Measurements from ENCODE around the gene DUOX1.
"Not testable (repeated sequence)": the region's sequence is repeated elsewhere in the genome, so short reads cannot be mapped to it uniquely, and the experiment has no call there.

The DUOX1 gene

DNA sequence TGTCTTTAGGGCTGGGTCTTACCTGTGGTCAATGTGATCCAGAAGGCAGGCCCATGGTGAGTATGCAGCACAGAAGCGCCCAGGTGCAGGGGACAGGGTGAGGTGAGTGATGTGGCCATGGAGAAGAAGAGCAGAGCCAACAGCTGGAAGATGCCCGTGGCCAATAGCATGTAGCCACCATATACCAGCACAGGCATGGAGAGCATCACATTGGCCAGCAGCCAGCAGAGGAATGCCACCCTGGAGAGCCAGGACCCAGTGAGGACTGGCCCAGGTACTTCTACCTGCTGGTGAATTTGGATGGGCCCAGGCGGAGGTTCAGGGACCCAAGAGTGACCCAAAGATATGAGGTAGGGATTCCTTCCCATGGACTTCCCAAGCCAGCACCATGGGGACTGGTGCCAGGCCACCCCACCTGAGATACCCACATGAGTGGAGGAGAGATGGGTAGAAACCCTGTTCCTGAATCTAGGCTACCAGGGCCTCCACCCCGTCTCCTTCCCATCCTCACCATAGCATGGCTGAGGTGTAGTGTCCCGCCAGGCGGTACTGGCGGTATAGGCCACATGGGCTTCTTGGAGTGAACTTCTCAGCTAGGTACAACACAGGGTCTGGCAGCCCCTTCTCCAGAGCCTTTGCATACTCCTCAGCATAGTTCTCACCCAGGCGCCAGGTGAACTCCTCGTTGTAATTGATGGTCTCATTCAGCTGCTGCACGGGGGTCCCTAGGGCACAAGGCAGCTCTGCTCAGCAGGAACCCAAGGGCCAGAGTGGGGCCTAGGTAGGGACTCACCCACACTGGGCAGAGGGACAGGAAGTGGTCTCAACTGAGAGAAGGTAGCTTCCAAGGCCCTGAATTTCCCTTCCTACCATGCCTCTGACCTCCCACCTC lies 9.5 kb upstream of the DUOX1 start:
- no peak for DNase-seq (ENCODE audit: extremely low read depth in 1 of 2, low read depth in 1 of 2)

DNA sequence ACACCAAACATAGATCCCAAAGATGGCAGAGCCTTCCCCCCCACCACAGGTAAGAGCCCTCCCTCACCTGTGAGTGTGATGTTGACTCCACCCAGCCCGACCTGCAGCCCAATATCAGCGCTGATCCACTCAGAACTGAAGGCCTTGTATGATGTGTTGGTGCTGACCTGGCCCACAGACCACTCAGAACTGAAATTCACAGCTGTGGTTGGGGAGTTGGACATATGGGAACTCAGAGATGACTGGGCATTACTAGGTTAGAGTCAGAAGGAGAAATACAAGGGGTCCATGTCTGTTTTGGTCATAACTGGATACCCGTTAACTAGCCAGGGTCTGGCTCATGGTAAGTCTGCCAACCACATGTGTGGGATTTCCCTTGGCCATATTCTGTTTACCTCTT lies 8.8 kb upstream of the DUOX1 start:
- DNase-seq (ENCODE audit: extremely low read depth in 1 of 2, low read depth in 1 of 2), result no peak

DNA sequence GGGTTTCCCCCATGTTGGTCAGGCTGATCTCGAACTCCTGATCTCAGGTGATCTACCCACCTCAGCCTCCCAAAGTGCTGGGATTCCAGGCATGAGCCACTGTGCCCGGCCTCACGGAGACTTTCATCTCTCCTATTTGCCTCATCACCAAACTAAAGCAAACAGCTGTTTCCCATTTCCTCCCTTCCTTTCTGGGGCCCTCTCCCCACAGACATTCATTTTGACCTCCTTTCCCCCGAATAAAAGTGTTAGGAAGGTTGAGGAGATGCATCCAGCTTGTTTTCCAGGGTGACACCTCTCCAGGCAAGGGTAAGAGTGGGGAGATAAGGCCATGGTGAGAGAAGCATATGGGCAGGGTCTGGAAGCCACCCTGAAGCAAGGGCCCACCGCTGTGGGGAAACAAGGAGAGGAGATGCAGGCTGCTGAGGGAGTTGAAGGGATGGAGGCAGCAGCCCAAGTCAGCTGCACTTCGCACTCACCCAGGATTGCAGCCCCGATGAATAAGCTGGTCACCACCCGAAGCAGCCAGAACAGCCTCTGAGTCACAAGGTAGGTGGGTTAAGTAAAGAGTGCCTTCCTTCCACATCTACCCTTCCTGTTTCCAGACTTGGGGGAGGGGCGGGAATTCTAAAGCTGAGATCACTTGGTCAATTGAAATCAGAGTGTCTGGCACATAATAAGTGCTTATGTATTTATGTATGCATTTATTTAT lies 7.9 kb upstream of the DUOX1 start:
- no peak for DNase-seq (ENCODE audit: extremely low read depth in 1 of 2, low read depth in 1 of 2)

DNA sequence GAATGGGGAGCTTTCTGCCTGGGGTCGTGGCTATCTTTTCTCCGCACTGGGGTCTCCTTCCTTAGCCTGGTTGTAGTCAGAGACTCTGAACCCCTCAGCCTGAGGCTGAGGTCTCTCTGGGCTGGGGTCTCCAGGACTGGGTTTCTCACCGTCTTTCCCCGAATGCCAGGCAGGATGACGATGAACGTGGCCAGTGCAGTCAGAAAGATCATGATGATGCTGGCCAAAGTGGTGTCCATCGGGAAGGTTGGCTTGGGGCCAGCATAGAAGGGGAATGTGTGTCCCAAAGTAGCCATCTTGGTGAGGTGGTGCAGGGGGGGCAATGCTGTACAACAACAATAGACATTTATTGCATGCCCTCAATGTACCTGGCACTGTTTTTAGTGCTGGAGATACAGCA lies 7.1 kb upstream of the DUOX1 start:
- no peak for DNase-seq (ENCODE audit: extremely low read depth in 1 of 2, low read depth in 1 of 2)

DNA sequence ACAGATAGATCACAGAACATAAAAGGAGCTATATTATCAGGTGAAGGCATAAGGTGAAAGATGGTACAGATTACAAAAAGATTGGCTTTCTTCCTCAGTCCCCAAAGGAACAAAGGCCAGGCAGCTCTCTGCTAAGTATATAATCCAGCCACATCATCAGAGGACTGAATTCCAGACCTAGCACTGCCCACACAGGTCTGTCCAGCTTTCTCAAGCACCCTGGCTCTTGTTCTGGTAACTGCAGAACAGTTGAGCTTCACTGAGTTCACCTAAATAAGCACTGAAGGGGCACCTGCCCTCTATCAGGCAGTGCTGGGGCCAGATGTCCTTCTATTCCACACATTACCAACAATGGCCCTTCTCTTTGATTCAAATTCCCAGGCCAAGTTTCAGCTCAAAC lies 6.4 kb upstream of the DUOX1 start:
- DNase-seq (ENCODE audit: extremely low read depth in 1 of 2, low read depth in 1 of 2), result no peak

DNA sequence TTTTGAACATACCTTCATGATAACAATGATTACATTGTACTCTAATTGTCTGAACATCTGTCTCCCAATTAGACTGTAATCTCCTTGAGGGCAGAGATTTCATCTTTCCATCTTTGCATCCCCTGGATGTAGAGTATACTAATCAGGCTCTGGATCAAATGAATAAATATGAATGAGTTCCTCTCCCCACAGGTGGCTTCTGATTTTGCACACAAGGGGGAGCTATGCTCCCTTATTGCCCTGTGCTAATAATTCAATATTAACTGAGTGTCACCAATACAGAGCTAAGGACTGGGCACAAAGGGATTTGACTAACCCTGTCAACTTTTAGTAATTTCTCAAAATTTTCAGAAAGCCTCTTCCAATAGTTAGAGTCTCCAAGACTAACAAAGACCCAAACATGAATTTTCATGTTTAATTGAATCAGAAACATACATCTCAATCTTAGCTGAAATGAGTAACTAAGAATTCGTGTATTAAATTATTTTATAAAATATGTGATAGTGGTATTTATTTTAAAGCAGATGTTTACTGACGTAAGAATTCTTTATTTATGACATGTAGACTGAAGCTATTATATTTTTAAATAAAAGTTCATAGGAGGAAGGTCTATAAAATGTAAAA lies 3.1 kb upstream of the DUOX1 start:
- DNase-seq (ENCODE audit: extremely low read depth in 1 of 2, low read depth in 1 of 2), result no peak

DNA sequence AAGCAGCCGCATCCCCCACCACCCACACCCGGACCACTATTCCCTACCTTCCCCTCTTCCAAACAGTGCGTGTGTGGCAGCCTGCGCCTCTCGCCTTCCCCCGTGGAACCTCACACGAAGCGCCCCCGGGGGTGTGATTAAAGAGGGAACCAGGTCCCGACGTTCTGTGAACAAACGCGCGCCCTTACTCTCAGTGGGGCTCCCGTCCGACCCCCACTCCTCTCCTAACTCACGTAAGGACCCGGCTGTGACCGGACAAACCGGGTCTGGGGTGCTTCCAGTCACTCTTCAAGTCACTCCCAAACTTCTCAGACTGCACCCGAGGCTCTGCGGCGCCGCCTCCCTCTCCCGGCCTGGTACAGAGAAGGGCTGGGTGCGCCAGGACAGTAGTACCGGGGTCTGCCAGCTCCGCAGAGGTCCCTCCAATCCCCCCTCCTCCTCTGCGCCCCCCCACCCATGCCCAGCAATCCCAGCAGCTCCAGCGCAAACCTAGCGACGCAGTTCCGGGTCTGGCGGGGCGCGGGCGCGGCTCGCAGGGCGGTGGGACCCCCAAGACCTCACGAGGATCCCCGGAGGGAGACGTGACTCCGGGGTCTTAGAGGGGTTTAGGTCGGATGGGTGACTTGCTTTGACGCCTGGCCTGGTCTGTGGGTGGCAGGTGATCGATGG lies 689 bp upstream of the DUOX1 start:
- DNase-seq (ENCODE audit: extremely low read depth in 1 of 2, low read depth in 1 of 2), result no peak

DNA sequence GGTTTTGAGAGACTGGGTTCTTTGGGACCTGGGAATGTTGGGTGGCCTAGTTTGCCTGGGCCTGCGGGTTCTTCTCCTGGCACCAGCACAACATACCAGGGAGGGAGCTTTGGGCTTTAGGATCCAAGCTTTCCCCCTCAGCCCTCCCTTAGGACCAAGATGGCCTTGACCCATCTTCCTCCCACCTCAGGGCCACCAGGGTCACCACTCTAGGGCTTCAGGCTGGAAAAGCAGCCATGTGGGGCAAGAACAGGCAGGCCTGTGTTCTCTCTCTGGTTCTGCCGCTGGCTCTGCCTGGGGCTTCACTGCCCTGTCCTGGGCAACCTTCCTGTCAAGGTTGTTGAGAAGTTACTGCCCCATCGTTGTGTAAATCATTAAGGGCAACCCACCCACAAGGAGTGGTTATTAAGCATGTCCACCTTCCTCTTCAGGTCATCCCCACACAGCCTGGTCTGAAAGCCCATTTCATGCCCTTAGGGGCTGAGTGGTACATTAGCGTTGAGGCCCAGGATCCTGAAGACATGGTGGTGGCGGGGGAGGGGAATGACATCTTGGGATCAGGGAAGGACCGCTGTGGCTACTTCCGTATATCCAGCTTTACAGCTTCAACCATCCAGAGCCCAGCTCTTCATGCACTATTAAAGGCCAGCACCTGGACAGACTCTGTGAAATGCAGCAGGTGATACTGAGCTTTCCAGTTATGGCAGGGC lies 652 bp downstream of the DUOX1 start:
- DNase-seq (ENCODE audit: extremely low read depth in 1 of 2, low read depth in 1 of 2), result no peak

DNA sequence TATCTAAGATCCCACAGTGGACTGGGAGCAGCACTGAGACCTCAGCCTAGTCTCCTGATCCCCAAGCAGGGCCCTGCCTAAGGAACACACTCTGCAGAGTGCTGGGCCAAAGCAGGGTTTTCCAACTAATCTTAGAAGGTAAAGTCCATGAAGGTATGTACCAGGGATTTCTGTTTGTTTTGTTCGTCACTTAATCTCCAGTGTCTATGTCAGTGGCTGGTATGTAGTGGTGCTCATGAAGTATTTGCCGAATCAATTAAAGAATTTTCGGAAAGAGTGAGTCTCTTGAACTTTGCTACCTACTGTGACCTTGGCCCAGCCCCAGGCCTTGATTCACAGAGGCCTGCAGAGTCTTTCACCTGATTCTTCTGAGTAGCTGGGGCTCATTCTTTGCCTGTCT lies 1.7 kb downstream of the DUOX1 start:
- no peak for DNase-seq (ENCODE audit: extremely low read depth in 1 of 2, low read depth in 1 of 2)

DNA sequence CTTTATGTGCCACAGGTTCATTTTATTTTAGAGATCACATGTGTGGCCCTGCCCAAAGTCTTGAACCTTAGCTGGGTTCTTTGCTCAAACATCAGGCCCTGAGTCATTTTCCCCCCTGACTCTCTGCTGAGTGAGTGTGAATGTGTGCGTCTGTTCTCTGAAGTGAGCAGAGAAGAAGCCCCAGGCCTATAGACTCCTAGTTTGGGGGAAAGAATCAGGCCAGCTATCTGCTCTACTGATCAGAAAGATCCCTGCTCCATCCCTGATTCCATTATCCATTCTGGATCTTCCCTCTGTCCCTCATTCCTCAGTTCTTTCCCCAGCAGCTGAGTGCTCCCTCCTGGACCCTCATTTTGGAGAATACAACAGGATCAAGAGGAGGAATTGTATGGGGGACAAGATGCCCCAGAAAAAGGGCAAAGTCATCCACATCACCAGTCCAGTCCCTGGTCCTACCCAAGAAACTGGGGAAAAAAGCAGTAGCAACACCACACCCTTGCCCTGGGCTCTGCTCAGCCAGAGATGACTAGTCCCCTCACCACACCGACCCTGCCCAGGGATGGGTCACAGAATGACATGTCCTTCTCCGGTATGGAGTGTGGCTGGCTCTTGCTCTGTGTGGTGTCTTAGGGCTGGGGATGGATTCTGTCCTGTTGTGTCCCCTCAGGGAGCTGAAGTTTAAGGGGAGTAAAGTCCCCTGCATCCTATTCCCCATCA lies 3.2 kb downstream of the DUOX1 start:
- DNase-seq (ENCODE audit: extremely low read depth in 1 of 2, low read depth in 1 of 2), result no peak

DNA sequence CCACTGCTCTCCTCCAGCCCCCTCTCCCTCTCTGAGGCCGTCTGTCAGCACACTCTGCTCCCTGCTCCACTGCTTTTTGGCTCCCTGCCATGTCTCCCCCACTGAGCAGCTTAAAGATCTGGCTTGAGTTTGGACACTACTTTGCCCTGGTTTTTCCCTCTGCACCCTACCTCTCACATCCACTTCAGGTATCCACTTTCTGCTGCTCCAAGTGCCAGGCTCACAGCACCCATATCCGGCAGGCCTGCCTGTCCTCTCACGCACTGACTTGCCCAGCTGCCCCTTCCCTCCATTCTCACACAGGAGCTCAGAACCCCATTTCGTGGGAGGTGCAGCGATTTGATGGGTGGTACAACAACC lies 3.7 kb downstream of the DUOX1 start:
- no peak for DNase-seq (ENCODE audit: extremely low read depth in 1 of 2, low read depth in 1 of 2)

DNA sequence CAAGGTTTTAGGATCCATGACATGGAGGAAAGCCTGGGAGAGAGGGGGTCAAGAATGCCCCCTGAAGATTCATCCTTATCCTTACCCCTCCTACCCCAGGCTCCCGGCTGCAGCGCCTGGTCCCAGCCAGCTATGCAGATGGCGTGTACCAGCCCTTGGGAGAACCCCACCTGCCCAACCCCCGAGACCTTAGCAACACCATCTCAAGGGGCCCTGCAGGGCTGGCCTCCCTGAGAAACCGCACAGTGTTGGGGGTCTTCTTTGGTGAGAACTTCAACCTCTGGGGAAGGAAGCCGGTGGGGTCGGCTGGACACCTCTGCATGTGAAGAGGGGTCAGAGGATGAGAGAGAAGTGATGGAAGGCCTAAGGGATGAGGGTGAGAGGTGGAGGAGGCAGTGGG lies 4.3 kb downstream of the DUOX1 start:
- DNase-seq (ENCODE audit: extremely low read depth in 1 of 2, low read depth in 1 of 2), result no peak

DNA sequence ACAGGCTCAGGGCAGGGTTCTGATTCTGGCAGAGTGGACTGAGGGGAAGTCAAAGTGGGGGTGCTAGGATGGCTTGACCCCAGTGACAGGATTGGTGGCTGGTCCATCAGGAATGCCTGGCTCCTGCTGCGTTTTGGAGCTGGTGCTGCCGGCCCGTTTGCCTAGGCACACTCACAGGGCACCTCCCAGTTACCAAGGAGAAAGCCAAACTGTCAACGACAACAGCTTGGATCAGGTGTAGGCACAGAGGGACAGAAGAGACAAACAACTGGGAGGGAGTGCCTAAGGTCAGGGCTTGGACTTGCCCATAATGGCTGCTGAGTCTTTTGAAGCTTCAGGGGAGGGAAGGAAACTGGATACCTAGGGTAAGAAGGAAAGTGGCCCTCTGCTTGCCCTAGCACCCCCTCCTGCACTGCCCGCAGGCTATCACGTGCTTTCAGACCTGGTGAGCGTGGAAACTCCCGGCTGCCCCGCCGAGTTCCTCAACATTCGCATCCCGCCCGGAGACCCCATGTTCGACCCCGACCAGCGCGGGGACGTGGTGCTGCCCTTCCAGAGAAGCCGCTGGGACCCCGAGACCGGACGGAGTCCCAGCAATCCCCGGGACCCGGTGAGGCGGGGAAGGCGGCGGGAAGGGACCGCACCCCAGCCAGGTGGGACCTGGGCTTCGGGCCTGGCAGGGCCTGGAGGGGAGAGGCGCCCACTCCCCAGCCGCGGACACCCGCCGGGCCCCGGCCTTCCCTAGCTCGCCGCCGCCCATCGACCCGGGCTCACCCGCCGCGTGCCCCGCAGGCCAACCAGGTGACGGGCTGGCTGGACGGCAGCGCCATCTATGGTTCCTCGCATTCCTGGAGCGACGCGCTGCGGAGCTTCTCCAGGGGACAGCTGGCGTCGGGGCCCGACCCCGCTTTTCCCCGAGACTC lies 5.1 kb downstream of the DUOX1 start:
- DNase-seq (ENCODE audit: extremely low read depth in 1 of 2, low read depth in 1 of 2), result no peak

DNA sequence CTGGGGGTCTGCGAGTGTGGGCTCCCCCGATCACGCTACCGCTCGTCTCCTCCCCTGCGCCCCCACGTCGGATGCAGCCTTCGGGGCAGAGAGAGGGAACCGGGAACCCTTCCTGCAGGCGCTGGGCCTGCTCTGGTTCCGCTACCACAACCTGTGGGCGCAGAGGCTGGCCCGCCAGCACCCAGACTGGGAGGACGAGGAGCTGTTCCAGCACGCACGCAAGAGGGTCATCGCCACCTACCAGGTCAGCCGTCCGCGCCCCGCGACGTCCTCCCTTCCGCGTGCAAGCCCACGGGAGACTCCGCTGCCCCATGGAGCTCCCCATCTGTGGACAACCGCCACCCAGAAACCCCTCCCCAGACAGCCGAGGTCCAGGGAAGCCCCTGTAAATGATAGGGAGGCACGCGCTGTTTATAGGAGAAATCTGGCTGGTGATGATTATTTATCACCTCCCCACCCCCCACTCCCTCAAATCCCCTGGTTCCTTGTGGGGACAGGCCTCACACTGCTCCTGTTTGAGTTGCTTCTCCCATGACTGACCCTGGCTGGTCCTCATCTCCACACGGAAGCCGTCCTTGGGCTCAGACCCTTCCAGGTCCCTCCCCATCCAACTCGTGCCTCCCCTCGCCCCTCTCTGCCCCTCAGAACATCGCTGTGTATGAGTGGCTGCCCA lies 6.0 kb downstream of the DUOX1 start:
- not testable (repeated sequence) for DNase-seq (ENCODE audit: extremely low read depth in 1 of 2, low read depth in 1 of 2)

DNA sequence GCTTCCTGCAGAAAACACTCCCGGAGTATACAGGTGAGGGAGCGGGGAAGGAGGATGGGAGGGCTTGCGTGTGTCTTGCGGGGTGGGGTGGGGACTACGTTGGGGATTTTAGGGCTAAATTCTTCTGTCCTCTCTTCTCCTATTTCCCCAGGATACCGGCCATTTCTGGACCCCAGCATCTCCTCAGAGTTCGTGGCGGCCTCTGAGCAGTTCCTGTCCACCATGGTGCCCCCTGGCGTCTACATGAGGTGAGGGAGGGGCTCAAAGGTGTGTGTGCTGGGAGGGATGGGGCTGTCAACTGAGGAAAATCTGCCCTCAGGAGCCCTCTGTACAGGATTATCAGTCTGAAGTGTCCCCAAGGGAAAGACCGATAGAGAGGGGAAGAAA lies 6.6 kb downstream of the DUOX1 start:
- no peak for DNase-seq (ENCODE audit: extremely low read depth in 1 of 2, low read depth in 1 of 2)

DNA sequence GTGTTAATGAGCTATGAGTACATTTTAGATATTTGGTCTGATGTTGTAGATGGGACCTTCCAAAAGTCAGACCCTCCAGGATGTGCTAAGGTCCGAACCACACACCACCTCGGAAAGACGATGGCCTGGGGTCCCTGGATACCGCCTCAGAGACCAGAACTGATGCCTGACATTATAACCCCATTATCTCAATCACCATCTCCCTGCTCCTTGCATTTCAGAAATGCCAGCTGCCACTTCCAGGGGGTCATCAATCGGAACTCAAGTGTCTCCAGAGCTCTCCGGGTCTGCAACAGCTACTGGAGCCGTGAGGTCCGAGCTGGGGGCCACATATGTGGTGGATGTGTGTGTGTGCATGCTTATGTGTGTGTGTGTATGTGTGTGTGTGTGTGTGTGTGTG lies 7.9 kb downstream of the DUOX1 start:
- DNase-seq (ENCODE audit: extremely low read depth in 1 of 2, low read depth in 1 of 2), result no peak

DNA sequence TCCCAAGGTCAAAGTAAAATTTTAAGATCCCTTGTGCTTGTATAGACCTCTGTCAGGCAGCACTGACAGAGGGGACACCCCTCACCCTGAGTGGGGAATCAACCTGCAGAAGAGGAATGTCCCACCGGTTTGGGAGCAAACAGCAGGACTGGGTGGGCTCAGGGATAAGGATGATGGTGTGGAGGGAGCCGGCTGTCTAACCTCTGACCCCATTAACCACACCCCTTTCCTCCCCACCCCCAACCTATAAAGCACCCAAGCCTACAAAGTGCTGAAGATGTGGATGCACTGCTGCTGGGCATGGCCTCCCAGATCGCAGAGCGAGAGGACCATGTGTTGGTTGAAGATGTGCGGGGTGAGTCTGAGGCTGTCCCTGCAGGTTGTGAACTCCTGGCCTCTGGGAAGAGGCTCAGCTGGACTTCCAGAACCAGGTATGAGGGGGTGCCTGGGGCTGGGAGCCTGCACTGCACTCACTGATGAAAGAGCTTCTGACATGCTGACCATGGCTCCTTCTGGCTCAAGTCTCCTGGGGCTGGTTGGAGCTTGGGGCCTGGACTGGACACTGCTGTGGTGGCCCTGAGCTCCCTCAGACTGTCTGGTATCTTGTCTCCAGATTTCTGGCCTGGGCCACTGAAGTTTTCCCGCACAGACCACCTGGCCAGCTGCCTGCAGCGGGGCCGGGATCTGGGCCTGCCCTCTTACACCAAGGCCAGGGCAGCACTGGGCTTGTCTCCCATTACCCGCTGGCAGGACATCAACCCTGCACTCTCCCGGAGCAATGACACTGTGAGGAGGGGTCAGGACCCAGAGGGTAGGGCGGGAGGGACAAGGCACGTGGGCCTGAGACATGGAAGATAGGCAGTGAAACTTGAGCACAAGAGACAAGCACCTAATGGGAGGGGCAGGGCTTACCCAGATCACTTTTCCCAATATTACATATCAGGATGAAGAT lies 9.3 kb downstream of the DUOX1 start:
- no peak for DNase-seq (ENCODE audit: extremely low read depth in 1 of 2, low read depth in 1 of 2)

DNA sequence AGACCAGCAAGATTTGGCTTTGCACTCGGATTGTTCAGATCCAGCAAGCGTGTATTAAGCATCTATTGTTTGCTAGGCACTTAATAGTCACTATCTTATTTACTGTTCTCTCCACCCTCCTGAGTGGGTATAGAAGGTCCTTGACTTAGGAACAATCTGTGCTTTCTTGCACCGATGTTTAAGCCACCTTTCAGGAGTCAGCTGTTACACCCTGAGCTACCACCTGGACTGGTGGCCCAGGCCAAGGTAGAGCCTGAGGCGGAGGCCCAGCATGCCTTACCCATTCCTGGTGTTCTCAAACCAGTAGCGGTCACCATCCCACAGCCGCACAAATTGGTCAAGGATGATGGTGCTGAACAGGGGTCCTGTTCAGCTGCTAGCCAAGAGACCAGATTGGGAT lies 10.0 kb downstream of the DUOX1 start:
- no peak for DNase-seq (ENCODE audit: extremely low read depth in 1 of 2, low read depth in 1 of 2)

Measured in activated CD8-positive, alpha-beta memory T cell treated with anti-CD3 and anti-CD28 coated beads for 1 hour (primary cell).